ENCODE results near the gene TXNRD1. TPM values are rescaled to one million over a fixed set of nuclear protein-coding genes. Genes with fewer than 3 reads are reported as not detected.

The TXNRD1 gene
- total RNA-seq, 1 donor from 2014 or later, result 100 TPM

- no peaks in the 10 kb centered on the region for H3K9me3 Mint-ChIP-seq (ENCODE audit: unreplicated experiment)
- peaks cover 19% of the 10 kb centered on the region for H3K36me3 Mint-ChIP-seq (ENCODE audit: unreplicated experiment)
- H3K4me3 Mint-ChIP-seq (ENCODE audit: unreplicated experiment), result no peak overlapping the region
- no peak for TF ChIP-seq CTCF (IDR thresholded peaks at IDR 0.05)
- peak overlapping the region; percentile 11 for H3K27ac Mint-ChIP-seq (ENCODE audit: unreplicated experiment)
- H3K4me1 Mint-ChIP-seq (ENCODE audit: unreplicated experiment), result peaks cover 46% of the 10 kb centered on the region
- DNase-seq (ENCODE audit: extremely low spot score, unreplicated experiment), result no peak
- no peaks in the 10 kb centered on the region for H3K27me3 Mint-ChIP-seq (ENCODE audit: unreplicated experiment)
These were observed 91.5 kb downstream of the TXNRD1 start for GRCh38 chr12:104306943-104307654.

GRCh38 chr12:104307655-104308000 is 92.0 kb downstream of the TXNRD1 start:
- no peak overlapping the region for H3K4me3 Mint-ChIP-seq (ENCODE audit: unreplicated experiment)
- H3K9me3 Mint-ChIP-seq (ENCODE audit: unreplicated experiment), result no peaks in the 10 kb centered on the region
- peaks cover 45% of the 10 kb centered on the region for H3K4me1 Mint-ChIP-seq (ENCODE audit: unreplicated experiment)
- H3K27me3 Mint-ChIP-seq (ENCODE audit: unreplicated experiment), result no peaks in the 10 kb centered on the region
- H3K36me3 Mint-ChIP-seq (ENCODE audit: unreplicated experiment), result peaks cover 22% of the 10 kb centered on the region
- TF ChIP-seq CTCF (IDR thresholded peaks at IDR 0.05), result no peak
- no peak for DNase-seq (ENCODE audit: extremely low spot score, unreplicated experiment)
- no peak overlapping the region for H3K27ac Mint-ChIP-seq (ENCODE audit: unreplicated experiment)

- DNase-seq (ENCODE audit: extremely low spot score, unreplicated experiment), result no peak
- Mint-ChIP-seq H3K27ac (ENCODE audit: unreplicated experiment) (peak overlapping the region; percentile 56), H3K9me3 (ENCODE audit: unreplicated experiment) (no peaks in the 10 kb centered on the region), H3K4me1 (ENCODE audit: unreplicated experiment) (peaks cover 27% of the 10 kb centered on the region), H3K4me3 (ENCODE audit: unreplicated experiment) (no peak overlapping the region), H3K36me3 (ENCODE audit: unreplicated experiment) (peaks cover 36% of the 10 kb centered on the region), H3K27me3 (ENCODE audit: unreplicated experiment) (no peaks in the 10 kb centered on the region)
- no peak for TF ChIP-seq CTCF (IDR thresholded peaks at IDR 0.05)
These were observed 93.9 kb downstream of the TXNRD1 start for GRCh38 chr12:104309446-104309993.

- no peak for DNase-seq (ENCODE audit: extremely low spot score, unreplicated experiment)
- Mint-ChIP-seq H3K27ac (ENCODE audit: unreplicated experiment) (no peak overlapping the region), H3K9me3 (ENCODE audit: unreplicated experiment) (no peaks in the 10 kb centered on the region), H3K4me3 (ENCODE audit: unreplicated experiment) (no peak overlapping the region), H3K36me3 (ENCODE audit: unreplicated experiment) (peaks cover 38% of the 10 kb centered on the region), H3K4me1 (ENCODE audit: unreplicated experiment) (peaks cover 15% of the 10 kb centered on the region), H3K27me3 (ENCODE audit: unreplicated experiment) (no peaks in the 10 kb centered on the region)
- no peak for TF ChIP-seq CTCF (IDR thresholded peaks at IDR 0.05)
These were observed 95.4 kb downstream of the TXNRD1 start for GRCh38 chr12:104310751-104311633.

GRCh38 chr12:104312202-104312601 is 96.6 kb downstream of the TXNRD1 start:
- no peak for TF ChIP-seq CTCF (IDR thresholded peaks at IDR 0.05)
- H3K4me1 Mint-ChIP-seq (ENCODE audit: unreplicated experiment), result peaks cover 6% of the 10 kb centered on the region
- H3K36me3 Mint-ChIP-seq (ENCODE audit: unreplicated experiment), result peaks cover 46% of the 10 kb centered on the region
- no peak overlapping the region for H3K4me3 Mint-ChIP-seq (ENCODE audit: unreplicated experiment)
- H3K27ac Mint-ChIP-seq (ENCODE audit: unreplicated experiment), result no peak overlapping the region
- no peaks in the 10 kb centered on the region for H3K9me3 Mint-ChIP-seq (ENCODE audit: unreplicated experiment)
- no peak for DNase-seq (ENCODE audit: extremely low spot score, unreplicated experiment)
- no peaks in the 10 kb centered on the region for H3K27me3 Mint-ChIP-seq (ENCODE audit: unreplicated experiment)
